Measurements from ENCODE around the gene UBL4A. TPM values are rescaled to one million over a fixed set of nuclear protein-coding genes. Genes with fewer than 3 reads are reported as not detected.

Gene UBL4A
- total and polyA plus RNA-seq, 2 of the 13 experiments (the other 11 are each of a cell fraction or from before 2014, with no cell fraction given): 16.8 to 25.5 TPM

DNA sequence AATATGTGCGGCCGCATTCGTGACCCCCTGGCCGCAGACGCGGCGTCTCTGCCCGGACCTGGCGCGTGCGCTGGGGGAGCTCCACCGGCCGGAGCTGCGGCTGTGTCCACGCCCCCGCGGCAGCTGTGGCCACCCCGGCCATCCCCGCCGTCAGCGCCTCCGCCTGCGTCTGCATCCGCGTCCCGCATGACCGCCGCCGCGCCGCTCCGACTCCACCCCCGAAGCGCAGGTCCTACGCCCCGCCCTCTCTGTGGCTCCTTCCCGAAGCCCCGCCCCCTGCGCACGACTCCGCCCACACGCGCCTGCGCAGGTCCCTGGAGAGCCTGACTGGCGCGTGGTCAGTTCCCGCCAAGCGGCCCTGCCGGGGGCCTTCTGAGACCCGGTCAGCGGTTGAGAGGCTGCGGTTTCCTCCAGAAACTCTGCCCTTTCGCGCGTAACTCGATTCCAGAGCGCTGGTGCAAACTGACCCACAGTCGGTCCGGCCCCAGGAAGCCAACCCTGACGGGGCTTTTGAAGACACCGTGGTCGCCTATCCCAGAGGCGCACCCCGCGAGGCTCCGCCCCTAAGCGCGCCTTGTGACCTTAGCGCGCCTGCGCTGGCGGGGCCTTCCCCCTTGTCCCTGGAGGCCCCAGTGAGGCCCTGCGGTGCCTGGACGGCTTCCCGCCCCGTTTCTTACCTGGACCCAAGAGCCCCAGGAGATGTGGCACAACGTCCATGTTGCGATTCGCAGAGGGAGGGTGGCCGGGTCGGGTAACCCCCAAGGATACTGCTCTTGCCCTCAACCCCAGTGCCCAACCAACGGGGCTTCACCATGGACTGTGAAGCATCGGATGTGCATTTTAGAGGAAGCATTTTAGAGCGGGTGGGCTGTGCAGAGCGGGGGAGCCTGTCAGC lies 7.4 kb downstream of the UBL4A start, which contains the start of gene LAGE3 (continued):
- TF ChIP-seq, protein P1, sequence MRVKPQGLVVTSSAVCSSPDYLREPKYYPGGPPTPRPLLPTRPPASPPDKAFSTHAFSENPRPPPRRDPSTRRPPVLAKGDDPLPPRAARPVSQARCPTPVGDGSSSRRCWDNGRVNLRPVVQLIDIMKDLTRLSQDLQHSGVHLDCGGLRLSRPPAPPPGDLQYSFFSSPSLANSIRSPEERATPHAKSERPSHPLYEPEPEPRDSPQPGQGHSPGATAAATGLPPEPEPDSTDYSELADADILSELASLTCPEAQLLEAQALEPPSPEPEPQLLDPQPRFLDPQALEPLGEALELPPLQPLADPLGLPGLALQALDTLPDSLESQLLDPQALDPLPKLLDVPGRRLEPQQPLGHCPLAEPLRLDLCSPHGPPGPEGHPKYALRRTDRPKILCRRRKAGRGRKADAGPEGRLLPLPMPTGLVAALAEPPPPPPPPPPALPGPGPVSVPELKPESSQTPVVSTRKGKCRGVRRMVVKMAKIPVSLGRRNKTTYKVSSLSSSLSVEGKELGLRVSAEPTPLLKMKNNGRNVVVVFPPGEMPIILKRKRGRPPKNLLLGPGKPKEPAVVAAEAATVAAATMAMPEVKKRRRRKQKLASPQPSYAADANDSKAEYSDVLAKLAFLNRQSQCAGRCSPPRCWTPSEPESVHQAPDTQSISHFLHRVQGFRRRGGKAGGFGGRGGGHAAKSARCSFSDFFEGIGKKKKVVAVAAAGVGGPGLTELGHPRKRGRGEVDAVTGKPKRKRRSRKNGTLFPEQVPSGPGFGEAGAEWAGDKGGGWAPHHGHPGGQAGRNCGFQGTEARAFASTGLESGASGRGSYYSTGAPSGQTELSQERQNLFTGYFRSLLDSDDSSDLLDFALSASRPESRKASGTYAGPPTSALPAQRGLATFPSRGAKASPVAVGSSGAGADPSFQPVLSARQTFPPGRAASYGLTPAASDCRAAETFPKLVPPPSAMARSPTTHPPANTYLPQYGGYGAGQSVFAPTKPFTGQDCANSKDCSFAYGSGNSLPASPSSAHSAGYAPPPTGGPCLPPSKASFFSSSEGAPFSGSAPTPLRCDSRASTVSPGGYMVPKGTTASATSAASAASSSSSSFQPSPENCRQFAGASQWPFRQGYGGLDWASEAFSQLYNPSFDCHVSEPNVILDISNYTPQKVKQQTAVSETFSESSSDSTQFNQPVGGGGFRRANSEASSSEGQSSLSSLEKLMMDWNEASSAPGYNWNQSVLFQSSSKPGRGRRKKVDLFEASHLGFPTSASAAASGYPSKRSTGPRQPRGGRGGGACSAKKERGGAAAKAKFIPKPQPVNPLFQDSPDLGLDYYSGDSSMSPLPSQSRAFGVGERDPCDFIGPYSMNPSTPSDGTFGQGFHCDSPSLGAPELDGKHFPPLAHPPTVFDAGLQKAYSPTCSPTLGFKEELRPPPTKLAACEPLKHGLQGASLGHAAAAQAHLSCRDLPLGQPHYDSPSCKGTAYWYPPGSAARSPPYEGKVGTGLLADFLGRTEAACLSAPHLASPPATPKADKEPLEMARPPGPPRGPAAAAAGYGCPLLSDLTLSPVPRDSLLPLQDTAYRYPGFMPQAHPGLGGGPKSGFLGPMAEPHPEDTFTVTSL (CRISPR knock-in tag; IDR thresholded peaks at IDR 0.05; ENCODE audit: borderline replicate concordance): no peak
- TF ChIP-seq ZNF232 (CRISPR knock-in tag; IDR thresholded peaks at IDR 0.05; ENCODE audit: borderline replicate concordance) (0 out of 2 replicates have a peak, but pooled peaks have one; percentile 63), ZNF496 (CRISPR knock-in tag; IDR thresholded peaks at IDR 0.05; ENCODE audit: insufficient replicate concordance) (no peak), SRSF9 (IDR thresholded peaks at IDR 0.05; ENCODE audit: borderline replicate concordance, insufficient read depth, low read depth, low read length, poor library complexity, severe bottlenecking) (no peak), ZNF572 (CRISPR knock-in tag; IDR thresholded peaks at IDR 0.05) (no peak), ZBTB20 (CRISPR knock-in tag; IDR thresholded peaks at IDR 0.05; ENCODE audit: borderline replicate concordance, low read depth) (no peak), ZNF652 (CRISPR knock-in tag; IDR thresholded peaks at IDR 0.05; ENCODE audit: borderline replicate concordance, low read depth) (no peak), HNRNPLL (IDR thresholded peaks at IDR 0.05; ENCODE audit: low read depth, low read length, poor library complexity, severe bottlenecking) (peak; percentile 59), SP4 (CRISPR knock-in tag; IDR thresholded peaks at IDR 0.05) (peak; percentile 95), SP2 (CRISPR knock-in tag; IDR thresholded peaks at IDR 0.05) (0 out of 2 replicates have a peak, but pooled peaks have one; percentile 30), ZNF879 (CRISPR knock-in tag; IDR thresholded peaks at IDR 0.05) (no peak), FOSL1 (CRISPR knock-in tag; IDR thresholded peaks at IDR 0.05; ENCODE audit: borderline replicate concordance) (no peak)
- TF ChIP-seq, protein P2, sequence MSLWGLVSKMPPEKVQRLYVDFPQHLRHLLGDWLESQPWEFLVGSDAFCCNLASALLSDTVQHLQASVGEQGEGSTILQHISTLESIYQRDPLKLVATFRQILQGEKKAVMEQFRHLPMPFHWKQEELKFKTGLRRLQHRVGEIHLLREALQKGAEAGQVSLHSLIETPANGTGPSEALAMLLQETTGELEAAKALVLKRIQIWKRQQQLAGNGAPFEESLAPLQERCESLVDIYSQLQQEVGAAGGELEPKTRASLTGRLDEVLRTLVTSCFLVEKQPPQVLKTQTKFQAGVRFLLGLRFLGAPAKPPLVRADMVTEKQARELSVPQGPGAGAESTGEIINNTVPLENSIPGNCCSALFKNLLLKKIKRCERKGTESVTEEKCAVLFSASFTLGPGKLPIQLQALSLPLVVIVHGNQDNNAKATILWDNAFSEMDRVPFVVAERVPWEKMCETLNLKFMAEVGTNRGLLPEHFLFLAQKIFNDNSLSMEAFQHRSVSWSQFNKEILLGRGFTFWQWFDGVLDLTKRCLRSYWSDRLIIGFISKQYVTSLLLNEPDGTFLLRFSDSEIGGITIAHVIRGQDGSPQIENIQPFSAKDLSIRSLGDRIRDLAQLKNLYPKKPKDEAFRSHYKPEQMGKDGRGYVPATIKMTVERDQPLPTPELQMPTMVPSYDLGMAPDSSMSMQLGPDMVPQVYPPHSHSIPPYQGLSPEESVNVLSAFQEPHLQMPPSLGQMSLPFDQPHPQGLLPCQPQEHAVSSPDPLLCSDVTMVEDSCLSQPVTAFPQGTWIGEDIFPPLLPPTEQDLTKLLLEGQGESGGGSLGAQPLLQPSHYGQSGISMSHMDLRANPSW (CRISPR knock-in tag; IDR thresholded peaks at IDR 0.05; ENCODE audit: borderline replicate concordance): no peak
- TF ChIP-seq, protein P3, sequence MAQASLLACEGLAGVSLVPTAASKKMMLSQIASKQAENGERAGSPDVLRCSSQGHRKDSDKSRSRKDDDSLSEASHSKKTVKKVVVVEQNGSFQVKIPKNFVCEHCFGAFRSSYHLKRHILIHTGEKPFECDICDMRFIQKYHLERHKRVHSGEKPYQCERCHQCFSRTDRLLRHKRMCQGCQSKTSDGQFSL (CRISPR knock-in tag; IDR thresholded peaks at IDR 0.05): no peak
